ENCODE measurements around the gene CPNE9.

- TF ChIP-seq POLR2A (IDR thresholded peaks at IDR 0.05) = no peak
- TF ChIP-seq CTCF (IDR thresholded peaks at IDR 0.05) = no peak
- no peak for TF ChIP-seq POLR2AphosphoS5 (IDR thresholded peaks at IDR 0.05)
- TF ChIP-seq EP300 (IDR thresholded peaks at IDR 0.05) = no peak
These were observed 1.9 kb upstream of the CPNE9 start for GRCh38 chr3:9701711-9702110.
